ENCODE measurements around the gene TOPBP1.

The TOPBP1 gene

GRCh38 chr3:133663569-133664313 lies 2.0 kb upstream of the TOPBP1 start:
- Histone ChIP-seq H3K4me2 (ENCODE audit: low read length) (peak overlapping the region; percentile 53), H4K20me1 (ENCODE audit: insufficient read depth, low read length) (no peaks in the 10 kb centered on the region), H3K36me3 (ENCODE audit: insufficient read depth, low read length) (peaks cover 20% of the 10 kb centered on the region), H3K27ac (ENCODE audit: low read depth, low read length, poor library complexity, severe bottlenecking) (peak overlapping the region; percentile 50), H3K27me3 (ENCODE audit: insufficient read depth, low read length) (no peaks in the 10 kb centered on the region), H3K9me2 (ENCODE audit: low read depth, low read length) (no peaks in the 10 kb centered on the region), H3K4me3 (ENCODE audit: low read depth, low read length, poor library complexity, severe bottlenecking) (peak overlapping the region; percentile 11), H3F3A (ENCODE audit: insufficient read depth, low read length) (no peaks in the 10 kb centered on the region), H3K4me1 (ENCODE audit: insufficient read depth, low read length, severe bottlenecking) (peaks cover 42% of the 10 kb centered on the region), H3K79me2 (ENCODE audit: insufficient read depth, low read length) (peaks cover 39% of the 10 kb centered on the region), H3K9ac (ENCODE audit: low read length) (peak overlapping the region; percentile 10; the same call in 1 of the 2 replicates), H2AFZ (ENCODE audit: low read length) (no peak overlapping the region), H3K9me3 (ENCODE audit: low read length) (no peaks in the 10 kb centered on the region)
- no peak for TF ChIP-seq EZH2 (IDR thresholded peaks at IDR 0.05; ENCODE audit: borderline replicate concordance, low read length)
- TF ChIP-seq CTCF (IDR thresholded peaks at IDR 0.05; ENCODE audit: low read length): peak; percentile 97

GRCh38 chr3:133662278-133662651 lies 524 bp upstream of the TOPBP1 start:
- TF ChIP-seq EZH2 (IDR thresholded peaks at IDR 0.05; ENCODE audit: borderline replicate concordance, low read length): no peak
- peak; percentile 27; the same call in 1 of the 2 replicates for TF ChIP-seq CTCF (IDR thresholded peaks at IDR 0.05; ENCODE audit: low read length)
- Histone ChIP-seq H3K9ac (ENCODE audit: low read length) (peak overlapping the region; percentile 97), H3K4me1 (ENCODE audit: insufficient read depth, low read length, severe bottlenecking) (peaks cover 45% of the 10 kb centered on the region), H3K79me2 (ENCODE audit: insufficient read depth, low read length) (peaks cover 43% of the 10 kb centered on the region), H3K9me2 (ENCODE audit: low read depth, low read length) (no peaks in the 10 kb centered on the region), H3K27ac (ENCODE audit: low read depth, low read length, poor library complexity, severe bottlenecking) (peak overlapping the region; percentile 61), H3K27me3 (ENCODE audit: insufficient read depth, low read length) (no peaks in the 10 kb centered on the region), H2AFZ (ENCODE audit: low read length) (peak overlapping the region; percentile 24; the same call in 1 of the 2 replicates), H3K4me2 (ENCODE audit: low read length) (peak overlapping the region; percentile 98), H3K4me3 (ENCODE audit: low read depth, low read length, poor library complexity, severe bottlenecking) (peak overlapping the region; percentile 89), H3K36me3 (ENCODE audit: insufficient read depth, low read length) (peaks cover 35% of the 10 kb centered on the region), H3F3A (ENCODE audit: insufficient read depth, low read length) (no peaks in the 10 kb centered on the region), H3K9me3 (ENCODE audit: low read length) (no peaks in the 10 kb centered on the region), H4K20me1 (ENCODE audit: insufficient read depth, low read length) (no peaks in the 10 kb centered on the region)

GRCh38 chr3:133659806-133660205 lies 1.9 kb downstream of the TOPBP1 start:
- peaks cover 55% of the 10 kb centered on the region for H3K36me3 ChIP-seq (ENCODE audit: insufficient read depth, low read length)
- H3F3A ChIP-seq (ENCODE audit: insufficient read depth, low read length): no peaks in the 10 kb centered on the region
- H2AFZ ChIP-seq (ENCODE audit: low read length): no peak overlapping the region
- H3K9me2 ChIP-seq (ENCODE audit: low read depth, low read length): no peaks in the 10 kb centered on the region
- H3K4me1 ChIP-seq (ENCODE audit: insufficient read depth, low read length, severe bottlenecking): peaks cover 45% of the 10 kb centered on the region
- peak overlapping the region; percentile 97 for H3K9ac ChIP-seq (ENCODE audit: low read length)
- H3K9me3 ChIP-seq (ENCODE audit: low read length): no peaks in the 10 kb centered on the region
- H3K4me3 ChIP-seq (ENCODE audit: low read depth, low read length, poor library complexity, severe bottlenecking): peak overlapping the region; percentile 89
- H3K79me2 ChIP-seq (ENCODE audit: insufficient read depth, low read length): peaks cover 43% of the 10 kb centered on the region
- no peaks in the 10 kb centered on the region for H4K20me1 ChIP-seq (ENCODE audit: insufficient read depth, low read length)
- no peak overlapping the region for H3K27ac ChIP-seq (ENCODE audit: low read depth, low read length, poor library complexity, severe bottlenecking)
- H3K4me2 ChIP-seq (ENCODE audit: low read length): peak overlapping the region; percentile 98
- no peaks in the 10 kb centered on the region for H3K27me3 ChIP-seq (ENCODE audit: insufficient read depth, low read length)
- no peak for TF ChIP-seq CTCF (IDR thresholded peaks at IDR 0.05; ENCODE audit: low read length)
- TF ChIP-seq EZH2 (IDR thresholded peaks at IDR 0.05; ENCODE audit: borderline replicate concordance, low read length): no peak

Data from OCI-LY1 (cell line).